OCI-LY7 (cell line): Measurements from ENCODE around the gene RAB35. TPM values are rescaled to one million over a fixed set of nuclear protein-coding genes. Genes with fewer than 3 reads are reported as not detected.

ENCODE experiments used
- BruUV-seq: library from RNA; stranded (reverse); fragments of 400-500 nt; replicated peaks from 2 replicates; lab custom pipeline; 2021; lab: Mats Ljungman, UMichigan
- CTCF ChIA-PET: fragments of 300-600 bp; sonication (Branson Sonifier 250); formaldehyde crosslinking; loops from one replicate; lab custom pipeline; 2022; ENCODE audit warnings: antibody characterized with exemption; ENCODE audit not compliant: unreplicated experiment; lab: Charles Lee
- POLR2A ChIA-PET: fragments of 300-600 bp; sonication (Branson Sonifier 250); formaldehyde crosslinking; loops from one replicate; lab custom pipeline; 2022; ENCODE audit warnings: antibody characterized with exemption; lab: Charles Lee
- DNase-seq: peaks from one replicate; pipeline ENCODE4 v3.0.0-alpha.2; 2015; ENCODE audit warnings: low spot score
- H2AFZ ChIP-seq: fragments of 200-600 bp; sonication (generic), shearing (Covaris generic); 2 replicates; pipeline ENCODE4 v1.6.1; 2014; ENCODE audit warnings: mild to moderate bottlenecking, antibody characterized with exemption, low read length, moderate library complexity
- H3K27ac ChIP-seq: fragments of 200-600 bp; sonication (generic); 2 replicates; pipeline ENCODE4 v1.5.1; 2014; ENCODE audit warnings: mixed run types, low read depth, mild to moderate bottlenecking, moderate library complexity, low read length, inconsistent platforms; ENCODE audit not compliant: poor library complexity, severe bottlenecking
- H3K36me3 ChIP-seq: fragments of 200-600 bp; sonication (generic); 2 replicates; pipeline ENCODE4 v1.6.1; 2014; ENCODE audit warnings: mild to moderate bottlenecking, antibody characterized with exemption, low read length, moderate library complexity, mixed read lengths; ENCODE audit not compliant: insufficient read depth
- H3K4me1 ChIP-seq: fragments of 200-600 bp; sonication (generic); 2 replicates; pipeline ENCODE4 v1.5.1; 2014; ENCODE audit warnings: mild to moderate bottlenecking, low read length; ENCODE audit not compliant: insufficient read depth, poor library complexity, severe bottlenecking
- H3K4me2 ChIP-seq: fragments of 200-600 bp; sonication (generic); 2 replicates; pipeline ENCODE4 v1.6.1; 2014; ENCODE audit warnings: mild to moderate bottlenecking, low read length
- H3K4me3 ChIP-seq: fragments of 200-600 bp; sonication (generic); 2 replicates; pipeline ENCODE4 v1.5.1; 2014; ENCODE audit warnings: mild to moderate bottlenecking, low read depth, low read length; ENCODE audit not compliant: poor library complexity, severe bottlenecking
- H3K79me2 ChIP-seq: fragments of 200-600 bp; sonication (generic); 2 replicates; pipeline ENCODE4 v1.6.1; 2016; ENCODE audit warnings: low read depth, mild to moderate bottlenecking, low read length, moderate library complexity, mixed read lengths; ENCODE audit not compliant: insufficient read depth
- H3K9me2 ChIP-seq: fragments of 200-600 bp; sonication (generic); 2 replicates; pipeline ENCODE4 v1.6.1; 2016; ENCODE audit warnings: mild to moderate bottlenecking, low read length, mixed read lengths; ENCODE audit not compliant: insufficient read depth
- H3K9me3 ChIP-seq: fragments of 200-600 bp; sonication (generic); 2 replicates; pipeline ENCODE4 v1.6.1; 2014; ENCODE audit warnings: mild to moderate bottlenecking, mixed run types, low read length, mixed read lengths
- H4K20me1 ChIP-seq: fragments of 200-600 bp; sonication (generic); 2 replicates; pipeline ENCODE4 v1.6.1; 2014; ENCODE audit warnings: mild to moderate bottlenecking, antibody characterized with exemption, low read length, moderate library complexity, mixed read lengths; ENCODE audit not compliant: insufficient read depth
- EZH2phosphoT487 ChIP-seq: fragments of 200-600 bp; sonication (generic); IDR thresholded peaks from 2 replicates; pipeline ENCODE4 v1.6.1; 2018; ENCODE audit warnings: low read depth, borderline replicate concordance, mild to moderate bottlenecking, mixed run types, antibody characterized with exemption, low read length, moderate library complexity, mixed read lengths
- intact Hi-C: fragments of 100-400 bp; cut with micrococcal nuclease; formaldehyde crosslinking; loops from one replicate; pipeline ENCODE4 v1.10.0; 2022; ENCODE audit not compliant: unreplicated experiment
- total RNA-seq, 2 experiments: library from RNA; depleted of rRNA in 1 of 2; stranded (reverse); fragments of >200 nt in 1 of 2; shearing (Covaris generic) in 1 of 2; gene quantifications; 2 replicates each; pipeline ENCODE4 v1.2.3, GENCODE V29; 2014 to 2022
- TF ChIP-seq, protein P1 (sequence below): fragments of 200-600 bp; sonication (generic); conservative IDR thresholded peaks from 2 replicates; pipeline ENCODE4 v1.5.1; 2014; ENCODE audit warnings: mild to moderate bottlenecking, antibody characterized with exemption, low read length, moderate library complexity, mixed read lengths

The RAB35 gene
- total RNA-seq, 2 experiments from 2014 or later, result 42.2 to 85.9 TPM

DNA sequence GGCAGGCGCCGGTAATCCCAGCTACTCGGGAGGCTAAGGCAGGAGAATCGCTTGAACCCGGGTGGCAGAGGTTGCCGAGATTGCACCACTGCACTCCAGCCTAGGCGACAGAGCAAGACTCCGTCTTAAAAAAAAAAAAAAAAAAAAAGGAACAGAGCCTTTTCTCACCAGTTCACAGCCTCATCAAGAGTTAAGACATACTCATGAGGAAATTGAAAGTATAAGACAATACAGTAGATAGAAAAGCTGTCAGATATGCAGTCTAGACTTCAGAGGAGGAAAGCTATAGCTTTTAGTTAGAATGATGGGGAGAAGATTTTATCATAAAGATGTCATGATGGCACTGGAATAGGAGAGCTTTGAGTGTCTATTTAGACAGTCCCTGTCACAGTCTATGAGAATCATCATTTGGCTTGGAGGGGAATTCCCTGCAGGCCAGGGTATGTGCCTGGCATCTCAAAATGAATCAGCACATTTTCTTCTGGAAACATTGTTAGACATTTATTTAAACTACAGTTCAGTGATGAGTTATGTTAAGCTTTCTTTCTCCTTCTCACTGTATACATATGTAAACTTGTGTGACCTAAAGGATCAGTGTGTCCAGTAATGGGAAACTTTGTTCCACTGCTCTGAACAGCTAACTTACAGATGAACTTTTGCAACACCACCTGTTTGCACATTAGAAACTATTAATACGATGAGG is 2.9 kb upstream of the RAB35 start:
- TF ChIP-seq EZH2phosphoT487, result no peak
- TF ChIP-seq, protein P1, sequence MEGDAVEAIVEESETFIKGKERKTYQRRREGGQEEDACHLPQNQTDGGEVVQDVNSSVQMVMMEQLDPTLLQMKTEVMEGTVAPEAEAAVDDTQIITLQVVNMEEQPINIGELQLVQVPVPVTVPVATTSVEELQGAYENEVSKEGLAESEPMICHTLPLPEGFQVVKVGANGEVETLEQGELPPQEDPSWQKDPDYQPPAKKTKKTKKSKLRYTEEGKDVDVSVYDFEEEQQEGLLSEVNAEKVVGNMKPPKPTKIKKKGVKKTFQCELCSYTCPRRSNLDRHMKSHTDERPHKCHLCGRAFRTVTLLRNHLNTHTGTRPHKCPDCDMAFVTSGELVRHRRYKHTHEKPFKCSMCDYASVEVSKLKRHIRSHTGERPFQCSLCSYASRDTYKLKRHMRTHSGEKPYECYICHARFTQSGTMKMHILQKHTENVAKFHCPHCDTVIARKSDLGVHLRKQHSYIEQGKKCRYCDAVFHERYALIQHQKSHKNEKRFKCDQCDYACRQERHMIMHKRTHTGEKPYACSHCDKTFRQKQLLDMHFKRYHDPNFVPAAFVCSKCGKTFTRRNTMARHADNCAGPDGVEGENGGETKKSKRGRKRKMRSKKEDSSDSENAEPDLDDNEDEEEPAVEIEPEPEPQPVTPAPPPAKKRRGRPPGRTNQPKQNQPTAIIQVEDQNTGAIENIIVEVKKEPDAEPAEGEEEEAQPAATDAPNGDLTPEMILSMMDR, result no peak
- intact Hi-C loops, result loop anchor here (2.0 kb wide), 1 partner anchor 47 kb away; no protein-coding TSS in a partner anchor
- Histone ChIP-seq H4K20me1 (peaks cover 14% of the 10 kb centered on the region), H3K79me2 (peaks cover 54% of the 10 kb centered on the region), H2AFZ (no peak overlapping the region), H3K4me2 (peak overlapping the region; percentile 80), H3K4me1 (peaks cover 76% of the 10 kb centered on the region), H3K27ac (peak overlapping the region; percentile 77), H3K36me3 (peaks cover 24% of the 10 kb centered on the region), H3K4me3 (peak overlapping the region; percentile 90), H3K9me2 (no peaks in the 10 kb centered on the region), H3K9me3 (no peaks in the 10 kb centered on the region)
- ChIA-PET POLR2A (interaction anchor here (0.5 to 8.4 kb wide), 12 partner anchors 9 to 242 kb away, joined by 3 to 86 read pairs (median 6); partner anchors contain the start of genes CIT and RPLP0), CTCF (interaction anchor here (0.6 kb wide), 1 partner anchor 15 kb away, joined by 3 read pairs; no protein-coding TSS in a partner anchor)
- no TSS peak for BruUV-seq
- DNase-seq, result peak; percentile 59

DNA sequence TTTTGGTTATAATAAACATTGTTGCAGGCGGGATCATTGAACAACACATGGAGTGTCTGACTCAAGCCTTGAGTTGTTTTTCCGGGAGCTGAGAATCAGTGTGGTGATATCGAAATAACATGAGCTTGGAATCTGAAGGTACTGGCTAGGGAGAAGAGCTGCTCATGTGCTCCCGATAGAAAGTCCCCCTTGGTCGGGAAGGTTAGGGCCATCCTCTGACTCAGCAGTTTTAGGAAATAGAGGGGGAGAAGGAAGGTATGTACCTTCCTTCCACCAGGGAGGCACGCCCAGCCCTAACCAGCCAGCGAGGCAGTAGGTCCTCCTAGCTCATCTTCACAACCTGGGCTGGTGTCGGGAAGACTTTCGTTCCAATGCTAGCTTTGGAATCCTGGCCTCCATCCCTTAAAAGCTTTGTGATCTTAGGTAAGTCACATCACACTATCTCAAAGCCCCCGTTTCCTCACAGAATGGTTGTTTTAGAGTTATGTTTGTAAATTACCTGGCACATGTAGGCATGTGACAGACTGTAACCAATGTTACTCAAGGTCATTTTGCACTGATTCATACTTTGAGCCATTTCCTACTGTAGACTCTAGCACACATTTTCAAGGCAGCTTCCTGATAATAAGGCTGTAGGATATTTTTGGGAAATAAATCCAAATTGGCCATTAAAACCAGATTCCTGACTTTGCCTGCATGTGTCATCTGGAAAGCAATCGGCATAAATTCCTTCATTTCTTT is 1.9 kb upstream of the RAB35 start:
- H3K27ac ChIP-seq, result peak overlapping the region; percentile 77

More for the DNA sequence above, 1.9 kb upstream of the RAB35 start:
- Histone ChIP-seq H3K4me3 (peak overlapping the region; percentile 90), H3K9me2 (no peaks in the 10 kb centered on the region), H3K4me2 (peak overlapping the region; percentile 80), H3K79me2 (peaks cover 63% of the 10 kb centered on the region), H3K4me1 (peaks cover 67% of the 10 kb centered on the region), H3K36me3 (peaks cover 34% of the 10 kb centered on the region), H2AFZ (no peak overlapping the region), H3K9me3 (no peaks in the 10 kb centered on the region), H4K20me1 (peaks cover 14% of the 10 kb centered on the region)
- intact Hi-C loops, result loop anchor here (2.0 kb wide), 1 partner anchor 48 kb away; no protein-coding TSS in a partner anchor
- CTCF ChIA-PET, result interaction anchor here (0.7 to 1.0 kb wide), 3 partner anchors 10 to 110 kb away, joined by 3 to 7 read pairs (median 3); partner anchors contain the start of gene RPLP0
- TF ChIP-seq EZH2phosphoT487, result no peak
- TF ChIP-seq, protein P1, result no peak
- DNase-seq, result peak; percentile 47
- POLR2A ChIA-PET, result interaction anchor here (0.6 to 8.4 kb wide), 8 partner anchors 14 to 85 kb away, joined by 3 to 86 read pairs (median 8); partner anchors contain the start of gene RPLP0
- no TSS peak for BruUV-seq
